K562 (cell line): ENCODE results near the gene MDC1. TPM values are rescaled to one million over a fixed set of nuclear protein-coding genes. Genes with fewer than 3 reads are reported as not detected.

Experiments
- ARNT ChIP-seq, 2 experiments: fragments of 450-650 bp; IDR thresholded peaks; 2 replicates each; pipeline ENCODE4 v1.6.1; 2016; ENCODE audit warnings: mild to moderate bottlenecking in 1 of 2
- E2F3 ChIP-seq: fragments of 250-450 bp; sonication (Bioruptor Pico); IDR thresholded peaks from 2 replicates; pipeline ENCODE4 v1.4.0; 2020; ENCODE audit warnings: mild to moderate bottlenecking
- EGR1 ChIP-seq: fragments of 450-650 bp; conservative IDR thresholded peaks from 2 replicates; pipeline ENCODE4 v1.6.1; 2017; ENCODE audit warnings: mild to moderate bottlenecking
- FOXJ3 ChIP-seq: sonication (generic); formaldehyde crosslinking; IDR thresholded peaks from 2 replicates; pipeline ENCODE4 v1.4.0; 2020; ENCODE audit warnings: mild to moderate bottlenecking, missing genetic modification reagents
- MAFK ChIP-seq: IDR thresholded peaks from 2 replicates; pipeline ENCODE4 v1.6.1; 2011; ENCODE audit warnings: low read length, improper control_type of control experiment
- SRSF1 ChIP-seq: fragments of 200-400 bp; formaldehyde crosslinking; IDR thresholded peaks from 2 replicates; pipeline ENCODE4 v1.6.1; 2017; ENCODE audit warnings: mild to moderate bottlenecking, low read depth, low read length, moderate library complexity
- TOE1 ChIP-seq, 2 experiments: fragments of 450-650 bp in 1 of 2; sonication (generic) in 1 of 2; formaldehyde crosslinking in 1 of 2; IDR thresholded peaks; 2 replicates each; pipeline versions ENCODE4 v1.7.1 to v1.8.0; 2016 to 2022; ENCODE audit warnings: borderline replicate concordance in 2 of 2, mild to moderate bottlenecking in 2 of 2, antibody characterized with exemption in 1 of 2, inconsistent platforms in 1 of 2, low read depth in 1 of 2, missing genetic modification reagents in 1 of 2, moderate library complexity in 1 of 2
- polyA plus RNA-seq, 8 experiments: library from polyadenylated mRNA; depleted of rRNA in 4 of 8; stranded (reverse) in 5 of 8; unstranded in 3 of 8; fragments of >200 nt; fragmentation: Nextera tagmentation in 2 of 8; fragmentation: Illumina TruSeq in 1 of 8; extraction: Ambion mirVana in 2 of 8; extraction: Trizol in 1 of 8; gene quantifications; 2 replicates each; pipeline versions ENCODE4 v1.2.1 to v1.2.3, GENCODE V29; 2011 to 2014; ENCODE audit warnings: inconsistent platforms in 1 of 8, missing spikeins in 1 of 8
- total RNA-seq, 7 experiments: library from RNA; depleted of rRNA in 6 of 7; stranded (reverse); fragments of >200 nt in 6 of 7; fragmentation: Illumina TruSeq in 2 of 7; extraction: Trizol in 2 of 7; gene quantifications; 2 replicates each; pipeline versions ENCODE4 v1.2.1 to v1.2.3, GENCODE V29; 2011 to 2021; ENCODE audit warnings: low replicate concordance in 1 of 7
- TF ChIP-seq, protein P1 (sequence below), 2 experiments: fragments of 450-650 bp; IDR thresholded peaks; 2 replicates each; pipeline ENCODE4 v1.6.1; 2018; ENCODE audit warnings: mild to moderate bottlenecking in 2 of 2, low read depth in 1 of 2; ENCODE audit not compliant: partially characterized antibody in 2 of 2
- TF ChIP-seq, protein P2 (sequence below): sonication (generic); formaldehyde crosslinking; IDR thresholded peaks from 2 replicates; pipeline ENCODE4 v1.8.1; 2023; ENCODE audit warnings: mild to moderate bottlenecking, missing genetic modification reagents, moderate library complexity
- TF ChIP-seq, protein P3 (sequence below): fragments of 250-450 bp; sonication (Bioruptor Pico); IDR thresholded peaks from 2 replicates; pipeline ENCODE4 v1.4.0; 2020

Gene MDC1
- total and polyA plus RNA-seq, 9 of the 15 experiments (the other 6 are each of a cell fraction or from before 2014, with no cell fraction given): 8.2 to 114 (median 20.0) TPM

DNA sequence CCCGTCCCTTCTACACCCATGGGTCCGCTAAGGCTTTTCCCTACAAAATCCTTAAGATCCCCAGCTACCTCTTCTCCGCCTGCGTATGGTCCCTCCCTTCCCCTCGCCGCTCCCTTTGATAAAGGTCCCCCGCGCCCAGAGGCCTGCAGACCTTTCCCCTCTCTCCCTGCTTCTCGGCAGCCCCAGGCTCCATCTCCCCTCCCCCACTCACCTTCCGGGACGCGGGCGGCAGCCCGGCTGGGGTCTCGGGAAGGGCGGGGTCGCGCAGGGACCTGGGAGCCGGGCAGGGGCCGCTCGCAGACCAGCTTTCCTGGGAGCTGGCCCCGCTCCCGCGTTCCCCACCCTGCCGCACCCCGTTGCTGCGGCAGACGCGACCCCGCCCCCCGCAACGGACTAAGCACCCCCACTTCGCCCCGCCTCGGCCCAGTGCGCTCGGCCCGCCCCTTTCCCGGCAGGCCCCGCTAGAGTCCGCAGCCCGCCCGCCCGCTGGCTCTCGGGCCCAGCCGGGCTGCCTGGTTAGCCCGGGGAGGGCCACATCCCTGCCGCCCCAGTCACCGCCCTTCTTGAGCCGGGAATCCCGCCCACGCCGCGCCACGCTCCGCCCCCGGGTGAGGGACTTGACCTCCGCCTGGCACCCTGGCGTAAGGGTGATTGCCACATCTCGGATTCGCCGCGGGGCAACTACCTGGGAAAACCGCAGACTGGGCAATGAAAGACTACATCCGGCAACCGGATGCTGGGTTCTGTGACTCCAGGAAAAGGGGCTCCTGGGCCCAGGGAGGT lies 25.4 kb upstream of the MDC1 start, which contains the start of gene FLOT1 (continued):
- TF ChIP-seq, protein P1, sequence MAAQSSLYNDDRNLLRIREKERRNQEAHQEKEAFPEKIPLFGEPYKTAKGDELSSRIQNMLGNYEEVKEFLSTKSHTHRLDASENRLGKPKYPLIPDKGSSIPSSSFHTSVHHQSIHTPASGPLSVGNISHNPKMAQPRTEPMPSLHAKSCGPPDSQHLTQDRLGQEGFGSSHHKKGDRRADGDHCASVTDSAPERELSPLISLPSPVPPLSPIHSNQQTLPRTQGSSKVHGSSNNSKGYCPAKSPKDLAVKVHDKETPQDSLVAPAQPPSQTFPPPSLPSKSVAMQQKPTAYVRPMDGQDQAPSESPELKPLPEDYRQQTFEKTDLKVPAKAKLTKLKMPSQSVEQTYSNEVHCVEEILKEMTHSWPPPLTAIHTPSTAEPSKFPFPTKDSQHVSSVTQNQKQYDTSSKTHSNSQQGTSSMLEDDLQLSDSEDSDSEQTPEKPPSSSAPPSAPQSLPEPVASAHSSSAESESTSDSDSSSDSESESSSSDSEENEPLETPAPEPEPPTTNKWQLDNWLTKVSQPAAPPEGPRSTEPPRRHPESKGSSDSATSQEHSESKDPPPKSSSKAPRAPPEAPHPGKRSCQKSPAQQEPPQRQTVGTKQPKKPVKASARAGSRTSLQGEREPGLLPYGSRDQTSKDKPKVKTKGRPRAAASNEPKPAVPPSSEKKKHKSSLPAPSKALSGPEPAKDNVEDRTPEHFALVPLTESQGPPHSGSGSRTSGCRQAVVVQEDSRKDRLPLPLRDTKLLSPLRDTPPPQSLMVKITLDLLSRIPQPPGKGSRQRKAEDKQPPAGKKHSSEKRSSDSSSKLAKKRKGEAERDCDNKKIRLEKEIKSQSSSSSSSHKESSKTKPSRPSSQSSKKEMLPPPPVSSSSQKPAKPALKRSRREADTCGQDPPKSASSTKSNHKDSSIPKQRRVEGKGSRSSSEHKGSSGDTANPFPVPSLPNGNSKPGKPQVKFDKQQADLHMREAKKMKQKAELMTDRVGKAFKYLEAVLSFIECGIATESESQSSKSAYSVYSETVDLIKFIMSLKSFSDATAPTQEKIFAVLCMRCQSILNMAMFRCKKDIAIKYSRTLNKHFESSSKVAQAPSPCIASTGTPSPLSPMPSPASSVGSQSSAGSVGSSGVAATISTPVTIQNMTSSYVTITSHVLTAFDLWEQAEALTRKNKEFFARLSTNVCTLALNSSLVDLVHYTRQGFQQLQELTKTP (IDR thresholded peaks at IDR 0.05; ENCODE audit: low read depth in 1 of 2, partially characterized antibody in 2 of 2): peak; percentile 14 to 48
- TF ChIP-seq SRSF1 (0 out of 2 replicates have a peak, but pooled peaks have one; percentile 25), EGR1 (peak; percentile 99), E2F3 (CRISPR knock-in tag) (peak; percentile 6; the same call in 1 of the 2 replicates), TOE1 (IDR thresholded peaks at IDR 0.05; ENCODE audit: borderline replicate concordance) (0 out of 2 replicates have a peak, but pooled peaks have one; percentile 9), TOE1 (CRISPR knock-in tag; IDR thresholded peaks at IDR 0.05; ENCODE audit: borderline replicate concordance, low read depth) (no peak), MAFK (no peak), ARNT (IDR thresholded peaks at IDR 0.05) (no peak), FOXJ3 (CRISPR knock-in tag) (no peak)
- TF ChIP-seq, protein P2, sequence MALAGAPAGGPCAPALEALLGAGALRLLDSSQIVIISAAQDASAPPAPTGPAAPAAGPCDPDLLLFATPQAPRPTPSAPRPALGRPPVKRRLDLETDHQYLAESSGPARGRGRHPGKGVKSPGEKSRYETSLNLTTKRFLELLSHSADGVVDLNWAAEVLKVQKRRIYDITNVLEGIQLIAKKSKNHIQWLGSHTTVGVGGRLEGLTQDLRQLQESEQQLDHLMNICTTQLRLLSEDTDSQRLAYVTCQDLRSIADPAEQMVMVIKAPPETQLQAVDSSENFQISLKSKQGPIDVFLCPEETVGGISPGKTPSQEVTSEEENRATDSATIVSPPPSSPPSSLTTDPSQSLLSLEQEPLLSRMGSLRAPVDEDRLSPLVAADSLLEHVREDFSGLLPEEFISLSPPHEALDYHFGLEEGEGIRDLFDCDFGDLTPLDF (CRISPR knock-in tag): peak; percentile 89; the same call in 1 of the 2 replicates
- TF ChIP-seq, protein P3, sequence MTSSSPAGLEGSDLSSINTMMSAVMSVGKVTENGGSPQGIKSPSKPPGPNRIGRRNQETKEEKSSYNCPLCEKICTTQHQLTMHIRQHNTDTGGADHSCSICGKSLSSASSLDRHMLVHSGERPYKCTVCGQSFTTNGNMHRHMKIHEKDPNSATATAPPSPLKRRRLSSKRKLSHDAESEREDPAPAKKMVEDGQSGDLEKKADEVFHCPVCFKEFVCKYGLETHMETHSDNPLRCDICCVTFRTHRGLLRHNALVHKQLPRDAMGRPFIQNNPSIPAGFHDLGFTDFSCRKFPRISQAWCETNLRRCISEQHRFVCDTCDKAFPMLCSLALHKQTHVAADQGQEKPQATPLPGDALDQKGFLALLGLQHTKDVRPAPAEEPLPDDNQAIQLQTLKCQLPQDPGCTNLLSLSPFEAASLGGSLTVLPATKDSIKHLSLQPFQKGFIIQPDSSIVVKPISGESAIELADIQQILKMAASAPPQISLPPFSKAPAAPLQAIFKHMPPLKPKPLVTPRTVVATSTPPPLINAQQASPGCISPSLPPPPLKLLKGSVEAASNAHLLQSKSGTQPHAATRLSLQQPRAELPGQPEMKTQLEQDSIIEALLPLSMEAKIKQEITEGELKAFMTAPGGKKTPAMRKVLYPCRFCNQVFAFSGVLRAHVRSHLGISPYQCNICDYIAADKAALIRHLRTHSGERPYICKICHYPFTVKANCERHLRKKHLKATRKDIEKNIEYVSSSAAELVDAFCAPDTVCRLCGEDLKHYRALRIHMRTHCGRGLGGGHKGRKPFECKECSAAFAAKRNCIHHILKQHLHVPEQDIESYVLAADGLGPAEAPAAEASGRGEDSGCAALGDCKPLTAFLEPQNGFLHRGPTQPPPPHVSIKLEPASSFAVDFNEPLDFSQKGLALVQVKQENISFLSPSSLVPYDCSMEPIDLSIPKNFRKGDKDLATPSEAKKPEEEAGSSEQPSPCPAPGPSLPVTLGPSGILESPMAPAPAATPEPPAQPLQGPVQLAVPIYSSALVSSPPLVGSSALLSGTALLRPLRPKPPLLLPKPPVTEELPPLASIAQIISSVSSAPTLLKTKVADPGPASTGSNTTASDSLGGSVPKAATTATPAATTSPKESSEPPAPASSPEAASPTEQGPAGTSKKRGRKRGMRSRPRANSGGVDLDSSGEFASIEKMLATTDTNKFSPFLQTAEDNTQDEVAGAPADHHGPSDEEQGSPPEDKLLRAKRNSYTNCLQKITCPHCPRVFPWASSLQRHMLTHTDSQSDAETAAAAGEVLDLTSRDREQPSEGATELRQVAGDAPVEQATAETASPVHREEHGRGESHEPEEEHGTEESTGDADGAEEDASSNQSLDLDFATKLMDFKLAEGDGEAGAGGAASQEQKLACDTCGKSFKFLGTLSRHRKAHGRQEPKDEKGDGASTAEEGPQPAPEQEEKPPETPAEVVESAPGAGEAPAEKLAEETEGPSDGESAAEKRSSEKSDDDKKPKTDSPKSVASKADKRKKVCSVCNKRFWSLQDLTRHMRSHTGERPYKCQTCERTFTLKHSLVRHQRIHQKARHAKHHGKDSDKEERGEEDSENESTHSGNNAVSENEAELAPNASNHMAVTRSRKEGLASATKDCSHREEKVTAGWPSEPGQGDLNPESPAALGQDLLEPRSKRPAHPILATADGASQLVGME: peak; percentile 80
